ENCODE results near the gene GALE. TPM values are rescaled to one million over a fixed set of nuclear protein-coding genes. Genes with fewer than 3 reads are reported as not detected.

GALE gene
- total RNA-seq, 2 donors from 2014 or later = 5.5 to 8.8 TPM

GRCh38 chr1:23793861-23794731, 6.5 kb downstream of the GALE start:
- no peak for TF ChIP-seq CTCF (IDR thresholded peaks at IDR 0.05)
- no peak for DNase-seq (ENCODE audit: low spot score)
- peak overlapping the region in 1 of 2 donors; percentile 1 for H3K27ac ChIP-seq
- H3K27me3 ChIP-seq = no peaks in the 10 kb centered on the region
- peaks cover 35% of the 10 kb centered on the region for H3K36me3 ChIP-seq
- peaks cover 4 to 42% of the 10 kb centered on the region in 2 donors for H3K4me1 ChIP-seq
- H3K9me3 ChIP-seq = no peaks in the 10 kb centered on the region
- H3K4me3 ChIP-seq = no peak overlapping the region

- Histone ChIP-seq H3K9me3 (no peaks in the 10 kb centered on the region), H3K27ac (peak overlapping the region in 1 of 2 donors; percentile 1), H3K27me3 (no peaks in the 10 kb centered on the region), H3K36me3 (peaks cover 36% of the 10 kb centered on the region), H3K4me1 (peaks cover 4 to 38% of the 10 kb centered on the region in 2 donors), H3K4me3 (no peak overlapping the region)
- no peak for TF ChIP-seq CTCF (IDR thresholded peaks at IDR 0.05)
- DNase-seq (ENCODE audit: low spot score) = no peak
Measured at GRCh38 chr1:23793018-23793781, 7.4 kb downstream of the GALE start.

GRCh38 chr1:23792151-23792945, 8.2 kb downstream of the GALE start:
- peaks cover 4 to 38% of the 10 kb centered on the region in 2 donors for H3K4me1 ChIP-seq
- no peaks in the 10 kb centered on the region for H3K27me3 ChIP-seq
- no peak for TF ChIP-seq CTCF (IDR thresholded peaks at IDR 0.05)
- no peak for DNase-seq (ENCODE audit: low spot score)
- peak overlapping the region; percentile 77 to 83 for H3K4me3 ChIP-seq
- H3K9me3 ChIP-seq = no peaks in the 10 kb centered on the region
- peak overlapping the region in 1 of 2 donors; percentile 82 for H3K27ac ChIP-seq
- peaks cover 44% of the 10 kb centered on the region for H3K36me3 ChIP-seq

GRCh38 chr1:23791516-23792047, 9.0 kb downstream of the GALE start:
- H3K4me1 ChIP-seq = peaks cover 4 to 38% of the 10 kb centered on the region in 2 donors
- H3K9me3 ChIP-seq = no peaks in the 10 kb centered on the region
- peak overlapping the region; percentile 82 to 84 for H3K27ac ChIP-seq
- no peak for TF ChIP-seq CTCF (IDR thresholded peaks at IDR 0.05)
- peaks cover 51% of the 10 kb centered on the region for H3K36me3 ChIP-seq
- DNase-seq (ENCODE audit: low spot score) = no peak
- H3K4me3 ChIP-seq = peak overlapping the region; percentile 77 to 83
- no peaks in the 10 kb centered on the region for H3K27me3 ChIP-seq
